H1 (cell line): ENCODE results near the gene PDE1C. TPM values are rescaled to one million over a fixed set of nuclear protein-coding genes. Genes with fewer than 3 reads are reported as not detected.
A peak's percentile ranks its signal among the peaks of the same experiment; 100 is the strongest.

ENCODE experiments used
- CTCF ChIA-PET: fragments of 300-600 bp; sonication (Branson Sonifier 250); formaldehyde crosslinking; loops from one replicate; lab custom pipeline; 2021; ENCODE audit not compliant: partially characterized antibody; lab: Charles Lee
- POLR2A ChIA-PET: fragments of 300-600 bp; sonication (Branson Sonifier 250); formaldehyde crosslinking; loops from one replicate; lab custom pipeline; 2021; ENCODE audit warnings: inconsistent platforms; ENCODE audit not compliant: partially characterized antibody; lab: Charles Lee
- DNase-seq, 2 experiments: peaks; one replicate each; pipeline versions ENCODE4 v3.0.0 to v3.0.0-alpha.2; 2010 to 2022; ENCODE audit warnings: low spot score in 2 of 2, low read depth in 1 of 2, mixed read lengths in 1 of 2
- FAIRE-seq: peaks from 2 replicates; lab custom pipeline; 2011; peaks lifted over from hg19 to GRCh38; lab: Jason Lieb, UNC
- H2AFZ ChIP-seq: 2 replicates; pipeline ENCODE4 v1.8.1; 2012; ENCODE audit warnings: low read length, inconsistent platforms
- H2AK5ac ChIP-seq: 2 replicates; pipeline ENCODE4 v1.6.1; 2013; ENCODE audit warnings: low read depth, low read length
- H2BK120ac ChIP-seq: replicated peaks from 2 replicates; pipeline ENCODE3; 2013; ENCODE audit warnings: low read depth, low read length, inconsistent platforms
- H2BK12ac ChIP-seq: 2 replicates; pipeline ENCODE4 v1.6.1; 2013; ENCODE audit warnings: low read depth, low read length
- H2BK15ac ChIP-seq: 2 replicates; pipeline ENCODE4 v1.6.1; 2013; ENCODE audit warnings: low read length
- H2BK20ac ChIP-seq: 2 replicates; pipeline ENCODE4 v1.6.1; 2013; ENCODE audit warnings: low read length
- H2BK5ac ChIP-seq: 2 replicates; pipeline ENCODE4 v1.6.1; 2013; ENCODE audit warnings: low read depth, low read length
- H3K14ac ChIP-seq: 2 replicates; pipeline ENCODE4 v1.6.1; 2013; ENCODE audit warnings: inconsistent platforms; ENCODE audit not compliant: insufficient read length
- H3K18ac ChIP-seq: 2 replicates; pipeline ENCODE4 v1.6.1; 2013; ENCODE audit warnings: low read length; ENCODE audit errors: extremely low read depth
- H3K23ac ChIP-seq: 2 replicates; pipeline ENCODE4 v1.6.1; 2013; ENCODE audit warnings: inconsistent platforms; ENCODE audit not compliant: insufficient read length
- H3K23me2 ChIP-seq: 2 replicates; pipeline ENCODE4 v1.6.1; 2013; ENCODE audit warnings: low read depth, low read length
- H3K27ac ChIP-seq: 2 replicates; pipeline ENCODE4 v1.6.1; 2011; ENCODE audit warnings: low read depth, low read length, inconsistent platforms
- H3K27me3 ChIP-seq, 4 experiments: replicated peaks in 1 of 4; 1 replicate in 1 of 4; 2 replicates in 3 of 4; pipeline versions ENCODE4 v1.6.1 to v1.8.1; 2011 to 2013; ENCODE audit warnings: low read length in 3 of 4, mild to moderate bottlenecking in 3 of 4, inconsistent platforms in 2 of 4, mixed read lengths in 2 of 4, moderate library complexity in 1 of 4; ENCODE audit not compliant: control insufficient read depth in 3 of 4, insufficient read depth in 3 of 4; ENCODE audit errors: extremely low read depth in 1 of 4
- H3K36me3 ChIP-seq, 4 experiments: 2 replicates each; pipeline versions ENCODE4 v1.6.1 to v1.8.1; 2011 to 2013; ENCODE audit warnings: mild to moderate bottlenecking in 4 of 4, low read length in 3 of 4, moderate library complexity in 2 of 4, control low read depth in 1 of 4, inconsistent platforms in 1 of 4; ENCODE audit not compliant: insufficient read depth in 4 of 4, control insufficient read depth in 2 of 4
- H3K4ac ChIP-seq: replicated peaks from 2 replicates; pipeline ENCODE3; 2013; ENCODE audit warnings: low read length, low read depth, mixed read lengths, inconsistent platforms; ENCODE audit not compliant: insufficient read length
- H3K4me1 ChIP-seq, 4 experiments: replicated peaks in 1 of 4; 1 replicate in 1 of 4; 2 replicates in 3 of 4; pipeline versions ENCODE4 v1.6.1 to v1.8.1; 2011 to 2013; ENCODE audit warnings: low read length in 3 of 4, inconsistent platforms in 2 of 4, mixed read lengths in 1 of 4; ENCODE audit not compliant: insufficient read depth in 4 of 4, control insufficient read depth in 3 of 4
- H3K4me2 ChIP-seq, 2 experiments: 2 replicates each; pipeline versions ENCODE4 v1.6.1 to v1.8.1; 2011 to 2013; ENCODE audit warnings: low read depth in 2 of 2, low read length in 2 of 2, control low read depth in 1 of 2, inconsistent platforms in 1 of 2, mild to moderate bottlenecking in 1 of 2; ENCODE audit not compliant: insufficient read depth in 1 of 2
- H3K4me3 ChIP-seq, 4 experiments: fragments of 200-600, 300-600 bp in 1 of 4; sonication (generic), shearing (Covaris generic), sonication (Bioruptor Twin) in 1 of 4; 2 replicates each; pipeline versions ENCODE4 v1.5.1 to v1.8.1; 2011 to 2016; ENCODE audit warnings: low read length in 4 of 4, low read depth in 3 of 4, control low read depth in 2 of 4, inconsistent platforms in 2 of 4, mild to moderate bottlenecking in 2 of 4, mixed read lengths in 1 of 4, moderate library complexity in 1 of 4; ENCODE audit not compliant: insufficient read depth in 2 of 4; ENCODE audit errors: extremely low read depth in 1 of 4
- H3K56ac ChIP-seq: replicated peaks from 2 replicates; pipeline ENCODE3; 2013; ENCODE audit warnings: low read depth, mild to moderate bottlenecking, mixed read lengths, low read length, inconsistent platforms; ENCODE audit not compliant: insufficient read length
- H3K79me1 ChIP-seq: 2 replicates; pipeline ENCODE4 v1.6.1; 2013; ENCODE audit warnings: low read depth, low read length, control low read depth
- H3K79me2 ChIP-seq, 2 experiments: 2 replicates each; pipeline versions ENCODE4 v1.6.1 to v1.8.1; 2012 to 2013; ENCODE audit warnings: low read length in 2 of 2, mild to moderate bottlenecking in 2 of 2, inconsistent platforms in 1 of 2; ENCODE audit not compliant: insufficient read depth in 2 of 2, control insufficient read depth in 1 of 2
- H3K9ac ChIP-seq, 4 experiments: replicated peaks in 1 of 4; 1 replicate in 1 of 4; 2 replicates in 3 of 4; pipeline versions ENCODE4 v1.6.1 to v1.8.1; 2011 to 2013; ENCODE audit warnings: low read depth in 3 of 4, low read length in 3 of 4, control low read depth in 2 of 4, mild to moderate bottlenecking in 2 of 4, moderate library complexity in 2 of 4, inconsistent platforms in 1 of 4; ENCODE audit errors: extremely low read depth in 1 of 4
- H3K9me3 ChIP-seq, 2 experiments: 2 replicates each; pipeline versions ENCODE4 v1.6.1 to v1.8.1; 2012 to 2013; ENCODE audit warnings: mild to moderate bottlenecking in 2 of 2, moderate library complexity in 2 of 2, control low read depth in 1 of 2, inconsistent platforms in 1 of 2, low read depth in 1 of 2, low read length in 1 of 2, mixed read lengths in 1 of 2; ENCODE audit not compliant: insufficient read depth in 2 of 2
- H4K20me1 ChIP-seq, 2 experiments: replicated peaks in 1 of 2; 2 replicates each; pipeline versions ENCODE3 to v1.8.1; 2011 to 2013; ENCODE audit warnings: inconsistent platforms in 2 of 2, low read length in 2 of 2, mild to moderate bottlenecking in 1 of 2; ENCODE audit not compliant: insufficient read depth in 2 of 2, control insufficient read depth in 1 of 2
- H4K5ac ChIP-seq: 2 replicates; pipeline ENCODE4 v1.6.1; 2013; ENCODE audit warnings: low read length, low read depth, mixed read lengths, inconsistent platforms; ENCODE audit not compliant: insufficient read length
- H4K8ac ChIP-seq: 2 replicates; pipeline ENCODE4 v1.8.0; 2013; ENCODE audit warnings: mild to moderate bottlenecking, moderate library complexity, low read length, inconsistent platforms; ENCODE audit not compliant: insufficient read depth; ENCODE audit errors: extremely low read depth
- H4K91ac ChIP-seq: replicated peaks from 2 replicates; pipeline ENCODE3; 2013; ENCODE audit warnings: low read length, mixed read lengths, inconsistent platforms; ENCODE audit not compliant: insufficient read length
- BACH1 ChIP-seq: IDR thresholded peaks from 2 replicates; pipeline ENCODE4 v1.6.1; 2012; ENCODE audit warnings: low read length, improper control_type of control experiment
- RAD21 ChIP-seq, 2 experiments: IDR thresholded peaks in 1 of 2; conservative IDR thresholded peaks in 1 of 2; 2 replicates each; pipeline ENCODE4 v1.6.1; 2011; ENCODE audit warnings: low read depth in 2 of 2, low read length in 2 of 2, improper control_type of control experiment in 1 of 2, inconsistent platforms in 1 of 2, mild to moderate bottlenecking in 1 of 2, moderate library complexity in 1 of 2
- TCF12 ChIP-seq: IDR thresholded peaks from 2 replicates; pipeline ENCODE4 v1.6.1; 2011; ENCODE audit warnings: low read depth, mild to moderate bottlenecking, low read length
- WGBS, 2 experiments: shearing (Covaris generic) in 1 of 2; methylation state at CpG; one replicate each; pipeline versions ENCODE4 v1.1.6 to v1.1.7; 2013 to 2015; ENCODE audit warnings: low lambda C conversion rate in 2 of 2, mixed read lengths in 2 of 2, inconsistent platforms in 1 of 2, low coverage in 1 of 2, missing lambda C conversion rate in 1 of 2; ENCODE audit not compliant: insufficient replicate concordance in 2 of 2, insufficient coverage in 1 of 2, insufficient read length in 1 of 2; ENCODE audit errors: extremely low coverage in 1 of 2, missing lambda C conversion rate in 1 of 2; 5-methylcytosine and 5-hydroxymethylcytosine counted together
- polyA plus RNA-seq, 7 experiments: library from polyadenylated mRNA; depleted of rRNA in 3 of 7; stranded (reverse) in 5 of 7; unstranded in 2 of 7; fragments of >200 nt in 5 of 7; fragments of 200-250 nt in 2 of 7; gene quantifications; 1 replicate in 5 of 7; 2 replicates in 1 of 7; 4 replicates in 1 of 7; pipeline versions ENCODE4 v1.2.1 to v1.2.3, GENCODE V29; 2011 to 2013; ENCODE audit warnings: missing spikeins in 2 of 7, mixed read lengths in 2 of 7
- total RNA-seq: library from RNA; stranded (reverse); fragmentation: NEBNext Ultra II Directional; extraction: Animal tissue kit (Norgen Biotek cat#: 25700); gene quantifications from 2 replicates; pipeline ENCODE4 v1.2.1, GENCODE V29; 2021

Gene PDE1C
- total and polyA plus RNA-seq, 2 of the 8 experiments (the other 6 are each of a cell fraction or from before 2014, with no cell fraction given) = 0.11 to 1.1 TPM

GRCh38 chr7:31764462-31764861, 305.7 kb downstream of the PDE1C start:
- no peaks in the 10 kb centered on the region for H3K79me2 ChIP-seq
- no peak overlapping the region for H2BK15ac ChIP-seq
- H3K4ac ChIP-seq = no peak overlapping the region
- no peak overlapping the region for H2BK120ac ChIP-seq
- no peak overlapping the region for H3K56ac ChIP-seq
- H2BK5ac ChIP-seq = no peak overlapping the region
- no peak overlapping the region for H4K5ac ChIP-seq
- 77% methylated on average over 4 of the region's 4 CpGs; no CpG with 5 or more reads in 1 of the 2 experiments for WGBS, 2 experiments
- no peak overlapping the region for H2BK20ac ChIP-seq
- FAIRE-seq (no peak), DNase-seq (no peak)
- no peak overlapping the region for H3K23ac ChIP-seq
- peaks cover 6 to 9% of the 10 kb centered on the region in 2 experiments for H4K20me1 ChIP-seq
- no peaks in the 10 kb centered on the region for H3K79me1 ChIP-seq
- no peaks in the 10 kb centered on the region; the same call in 1 of the 2 replicates for H3K23me2 ChIP-seq
- H3K27ac ChIP-seq = no peak overlapping the region
- no peak overlapping the region for H3K4me2 ChIP-seq
- H2BK12ac ChIP-seq = no peak overlapping the region
- ChIA-PET POLR2A (no interaction called here), CTCF (interaction anchor here (0.7 to 2.3 kb wide), 11 partner anchors 8 to 459 kb away, joined by 3 to 14 read pairs (median 3); no protein-coding TSS in a partner anchor)
- H3K9me3 ChIP-seq = no peaks in the 10 kb centered on the region
- H4K91ac ChIP-seq = no peak overlapping the region
- H3K4me3 ChIP-seq = no peak overlapping the region
- H3K9ac ChIP-seq = no peak overlapping the region
- H3K14ac ChIP-seq = no peak overlapping the region
- H2AK5ac ChIP-seq = no peak overlapping the region
- H3K36me3 ChIP-seq = no peaks in the 10 kb centered on the region
- H3K27me3 ChIP-seq = peaks cover 54 to 93% (median 82%) of the 10 kb centered on the region in 4 experiments
- H2AFZ ChIP-seq = no peak overlapping the region
- no peak overlapping the region for H3K18ac ChIP-seq
- peaks cover 0 to 2% (median 0%) of the 10 kb centered on the region in 4 experiments; a peak in 2 of 7 replicates for H3K4me1 ChIP-seq
- peak; percentile 52; the same call in 1 of the 2 replicates for TF ChIP-seq BACH1
- no peak for TF ChIP-seq RAD21 (IDR thresholded peaks at IDR 0.05 in 1 of 2, conservative IDR thresholded peaks at IDR 0.05 in 1 of 2; ENCODE audit: low read depth in 2 of 2, low read length in 2 of 2)
- no peak for TF ChIP-seq TCF12
- no peak overlapping the region for H4K8ac ChIP-seq
